HCT116 (cell line): ENCODE results near the gene FBXO11. TPM values are rescaled to one million over a fixed set of nuclear protein-coding genes. Genes with fewer than 3 reads are reported as not detected.
"Not testable (repeated sequence)": the region's sequence is repeated elsewhere in the genome, so short reads cannot be mapped to it uniquely, and the experiment has no call there.

Experiments used
- ATAC-seq: fragments of 200-7000 bp; cut with Tn5 transposase; 2 replicates; pipeline ENCODE4 v1.9.1; 2020; ENCODE audit warnings: mild to moderate bottlenecking, moderate library complexity
- BruUV-seq: library from RNA; stranded (reverse); fragments of 400-500 nt; replicated peaks from 2 replicates; lab custom pipeline; 2021; lab: Mats Ljungman, UMichigan
- CTCF ChIA-PET: fragments of 300-600 bp; sonication (Branson Sonifier 250); formaldehyde crosslinking; loops from one replicate; lab custom pipeline; 2021; ENCODE audit warnings: antibody characterized with exemption; lab: Charles Lee
- POLR2A ChIA-PET: fragments of 300-600, 350-600 bp; sonication (Branson Sonifier 250); formaldehyde crosslinking; loops from one replicate; lab custom pipeline; 2021; ENCODE audit warnings: antibody characterized with exemption; lab: Charles Lee
- RAD21 ChIA-PET, 2 experiments: fragments of 300-600 bp; sonication (Branson Sonifier 250); formaldehyde crosslinking; loops; one replicate each; lab custom pipeline; 2023; ENCODE audit warnings: low total read pairs in 2 of 2; ENCODE audit not compliant: uncharacterized antibody in 2 of 2, unreplicated experiment in 2 of 2, low non-redundant PET in 1 of 2; lab: Charles Lee
- DNase-seq: peaks from one replicate; pipeline ENCODE4 v3.0.0-alpha.2; 2010; ENCODE audit warnings: low read depth, low spot score
- H2AFZ ChIP-seq: fragments of 200-600 bp; shearing (Covaris generic), sonication (generic); 2 replicates; pipeline ENCODE4 v1.6.1; 2017; ENCODE audit warnings: low read depth, mixed run types, mixed read lengths, antibody characterized with exemption, low read length; ENCODE audit not compliant: poor library complexity, severe bottlenecking
- H3K27ac ChIP-seq: 2 replicates; pipeline ENCODE4 v1.5.1; 2012; ENCODE audit warnings: low read depth, low read length
- H3K27me3 ChIP-seq: fragments of 200-600 bp; sonication (generic); 2 replicates; pipeline ENCODE4 v1.6.1; 2016; ENCODE audit warnings: mixed run types, low read length, mixed read lengths; ENCODE audit not compliant: insufficient read depth
- H3K36me3 ChIP-seq, 2 experiments: fragments of 200-500 bp in 1 of 2; fragments of 200-600 bp in 1 of 2; sonication (Bioruptor generic) in 1 of 2; sonication (generic) in 1 of 2; 2 replicates each; pipeline versions ENCODE4 v1.5.1 to v1.6.1; 2014 to 2016; ENCODE audit warnings: low read length in 2 of 2, inconsistent platforms in 1 of 2, mixed read lengths in 1 of 2, mixed run types in 1 of 2; ENCODE audit not compliant: insufficient read depth in 2 of 2, control insufficient read depth in 1 of 2
- H3K4me1 ChIP-seq, 2 experiments: fragments of 200-600 bp in 1 of 2; sonication (generic) in 1 of 2; 2 replicates each; pipeline versions ENCODE4 v1.5.1 to v1.6.1; 2012 to 2017; ENCODE audit warnings: low read length in 2 of 2, inconsistent platforms in 1 of 2, mild to moderate bottlenecking in 1 of 2, mixed read lengths in 1 of 2, mixed run types in 1 of 2, moderate library complexity in 1 of 2; ENCODE audit not compliant: insufficient read depth in 2 of 2, control insufficient read depth in 1 of 2
- H3K4me2 ChIP-seq: fragments of 200-600 bp; sonication (generic); 2 replicates; pipeline ENCODE4 v1.6.1; 2017; ENCODE audit warnings: mixed run types, low read length, mixed read lengths
- H3K4me3 ChIP-seq, 2 experiments: fragments of 200-600 bp in 1 of 2; sonication (generic) in 1 of 2; replicated peaks in 1 of 2; 2 replicates each; pipeline ENCODE4 v1.5.1; 2011 to 2016; ENCODE audit warnings: low read length in 2 of 2, control low read depth in 1 of 2, low read depth in 1 of 2, mild to moderate bottlenecking in 1 of 2, mixed read lengths in 1 of 2, mixed run types in 1 of 2
- H3K79me2 ChIP-seq: fragments of 200-600 bp; sonication (generic); 2 replicates; pipeline ENCODE4 v1.6.1; 2017; ENCODE audit warnings: mild to moderate bottlenecking, mixed run types, low read length, moderate library complexity, mixed read lengths; ENCODE audit not compliant: insufficient read depth
- H3K9ac ChIP-seq: fragments of 200-600 bp; sonication (generic); 2 replicates; pipeline ENCODE4 v1.6.1; 2016; ENCODE audit warnings: low read length, mixed read lengths
- H3K9me2 ChIP-seq: fragments of 200-600 bp; sonication (generic), shearing (Covaris generic); 2 replicates; pipeline ENCODE4 v1.6.1; 2017; ENCODE audit warnings: mixed run types, mild to moderate bottlenecking, moderate library complexity; ENCODE audit not compliant: insufficient read depth
- H3K9me3 ChIP-seq, 2 experiments: fragments of 200-500 bp in 1 of 2; fragments of 200-600 bp in 1 of 2; sonication (Bioruptor generic) in 1 of 2; sonication (generic) in 1 of 2; 2 replicates each; pipeline ENCODE4 v1.6.1; 2014 to 2017; ENCODE audit warnings: low read length in 2 of 2, mixed read lengths in 2 of 2, inconsistent platforms in 1 of 2, low read depth in 1 of 2, mild to moderate bottlenecking in 1 of 2, mixed run types in 1 of 2, moderate library complexity in 1 of 2; ENCODE audit not compliant: control insufficient read depth in 1 of 2, insufficient read depth in 1 of 2
- H4K20me1 ChIP-seq: fragments of 200-600 bp; sonication (generic), shearing (Covaris generic); 2 replicates; pipeline ENCODE4 v1.6.1; 2017; ENCODE audit warnings: mixed run types, mild to moderate bottlenecking, moderate library complexity; ENCODE audit not compliant: insufficient read depth
- EGR1 ChIP-seq: IDR thresholded peaks from 2 replicates; pipeline ENCODE4 v1.6.1; 2012; ENCODE audit warnings: low read depth
- POLR2A ChIP-seq: IDR thresholded peaks from 2 replicates; pipeline ENCODE4 v1.7.0; 2011; ENCODE audit warnings: borderline replicate concordance; ENCODE audit not compliant: insufficient read depth, insufficient read length; ENCODE audit errors: extremely low read depth
- POLR2AphosphoS5 ChIP-seq: IDR thresholded peaks from 2 replicates; pipeline ENCODE4 v1.6.1; 2011; ENCODE audit warnings: mild to moderate bottlenecking, low read depth, low read length, moderate library complexity
- SIN3A ChIP-seq: IDR thresholded peaks from 2 replicates; pipeline ENCODE4 v1.6.1; 2012; ENCODE audit warnings: low read depth
- ZFX ChIP-seq: fragments of 450-650 bp; IDR thresholded peaks from 2 replicates; pipeline ENCODE4 v1.6.1; 2017
- intact Hi-C: fragments of 100-400 bp; cut with micrococcal nuclease; formaldehyde crosslinking; loops from 2 replicates; pipeline ENCODE4 v1.10.0; 2022
- total RNA-seq: library from RNA; stranded (reverse); gene quantifications from one replicate; pipeline ENCODE4 v1.2.1, GENCODE V29; 2021; ENCODE audit not compliant: unreplicated experiment

FBXO11 gene
- total RNA-seq, 1 experiment from 2014 or later: 60.2 TPM

GRCh38 chr2:47917276-47917961 is 11.1 kb upstream of the FBXO11 start:
- no peak overlapping the region for H3K4me2 ChIP-seq
- no peaks in the 10 kb centered on the region for H3K9me2 ChIP-seq
- no peaks in the 10 kb centered on the region for H3K9me3 ChIP-seq
- no peaks in the 10 kb centered on the region for H3K4me1 ChIP-seq
- H4K20me1 ChIP-seq: no peaks in the 10 kb centered on the region
- BruUV-seq: no TSS peak
- ChIA-PET POLR2A (interaction anchor here (0.7 kb wide), 1 partner anchor 11 kb away, joined by 3 read pairs; the partner anchor contains the start of gene FBXO11), RAD21 (no interaction called here), CTCF (interaction anchor here (1.0 kb wide), 1 partner anchor 11 kb away, joined by 4 read pairs; the partner anchor contains the start of gene FBXO11)
- no peaks in the 10 kb centered on the region for H3K27me3 ChIP-seq
- no peak overlapping the region for H3K27ac ChIP-seq
- no peak overlapping the region for H3K9ac ChIP-seq
- no peak for TF ChIP-seq ZFX
- no peak for TF ChIP-seq POLR2A
- no peak overlapping the region for H2AFZ ChIP-seq
- H3K4me3 ChIP-seq: no peak overlapping the region
- H3K79me2 ChIP-seq: no peaks in the 10 kb centered on the region
- DNase-seq: no peak
- no peak for ATAC-seq
- H3K36me3 ChIP-seq: no peaks in the 10 kb centered on the region
- intact Hi-C loops: no loop called here

GRCh38 chr2:47916412-47916811 is 10.1 kb upstream of the FBXO11 start:
- H3K36me3 ChIP-seq: no peaks in the 10 kb centered on the region
- no peaks in the 10 kb centered on the region for H3K9me3 ChIP-seq
- H3K4me3 ChIP-seq: no peak overlapping the region
- H3K9me2 ChIP-seq: no peaks in the 10 kb centered on the region
- no peaks in the 10 kb centered on the region for H3K27me3 ChIP-seq
- DNase-seq (no peak), ATAC-seq (no peak)
- intact Hi-C loops: no loop called here
- no peaks in the 10 kb centered on the region for H4K20me1 ChIP-seq
- no peak overlapping the region for H2AFZ ChIP-seq
- ChIA-PET CTCF (no interaction called here), POLR2A (no interaction called here), RAD21 (no interaction called here)
- H3K4me2 ChIP-seq: no peak overlapping the region
- BruUV-seq: no TSS peak
- no peaks in the 10 kb centered on the region for H3K79me2 ChIP-seq
- no peak overlapping the region for H3K27ac ChIP-seq
- H3K9ac ChIP-seq: no peak overlapping the region
- H3K4me1 ChIP-seq: no peaks in the 10 kb centered on the region
- TF ChIP-seq POLR2AphosphoS5 (no peak), SIN3A (no peak), EGR1 (no peak)

GRCh38 chr2:47910662-47911061 is 4.4 kb upstream of the FBXO11 start:
- CTCF ChIA-PET, H3K27me3 ChIP-seq, H3K9me2 ChIP-seq, H3K36me3 ChIP-seq, RAD21 ChIA-PET, H3K4me2 ChIP-seq, H3K9me3 ChIP-seq, H3K4me3 ChIP-seq, H2AFZ ChIP-seq, H3K79me2 ChIP-seq, BruUV-seq, DNase-seq, intact Hi-C loops, H3K4me1 ChIP-seq, H3K9ac ChIP-seq, ATAC-seq, H4K20me1 ChIP-seq, H3K27ac ChIP-seq, POLR2A ChIA-PET: not testable (repeated sequence)
